Iris pigment epithelial cell (primary cell): ENCODE results near the gene PTPRM.

Experiments
- DNase-seq: peaks from one replicate; pipeline ENCODE4 v3.0.0-alpha.2; 2011; ENCODE audit warnings: low read depth

PTPRM gene

DNA sequence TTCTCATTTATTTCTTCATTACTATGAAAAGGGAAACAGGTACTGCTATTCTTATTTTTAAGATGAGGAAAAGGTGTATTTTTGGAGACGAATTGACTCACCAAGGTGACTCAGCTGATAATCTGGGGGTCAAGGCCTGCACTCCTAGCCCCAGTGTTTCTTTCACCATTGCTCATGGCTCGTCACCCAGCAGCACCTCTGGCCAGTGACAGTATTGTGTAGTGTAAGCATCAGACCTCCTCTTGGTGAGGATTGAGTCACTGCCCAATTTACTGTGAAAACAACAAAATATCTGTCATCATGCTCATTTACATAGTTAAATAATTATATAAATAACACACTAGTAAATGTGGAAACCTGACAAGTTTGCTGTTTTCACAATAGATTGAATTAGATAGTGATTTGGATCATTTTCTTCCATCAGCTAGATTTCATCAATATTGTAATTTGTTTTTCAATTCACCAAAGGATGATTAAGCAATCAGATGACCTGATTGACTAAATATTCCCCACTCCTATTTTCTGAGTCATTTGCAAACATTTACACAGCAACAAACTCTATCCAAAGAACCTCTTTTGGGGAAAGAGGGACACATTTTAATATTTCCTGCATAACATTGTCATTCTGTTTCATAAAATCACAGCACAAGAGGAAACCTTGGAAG lies 549.4 kb downstream of the PTPRM start:
- peak; percentile 84 for DNase-seq

DNA sequence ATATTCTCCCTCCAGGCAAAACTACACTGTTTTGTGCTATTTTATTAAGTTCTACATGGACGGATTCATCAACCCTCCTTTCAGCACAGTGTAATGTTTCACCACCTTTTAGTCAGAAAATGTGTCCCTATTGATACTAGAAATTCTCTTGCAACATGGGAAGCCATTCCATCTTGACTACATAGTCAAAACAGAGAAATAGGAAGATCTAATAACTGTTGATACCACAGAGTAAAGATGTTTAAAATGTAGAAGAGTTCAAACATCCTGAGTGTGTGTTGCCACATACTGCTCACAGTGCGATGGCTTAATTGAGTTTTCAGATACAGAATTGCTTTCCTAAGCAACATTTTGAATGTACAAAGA lies 549.9 kb downstream of the PTPRM start:
- DNase-seq: peak; percentile 63

DNA sequence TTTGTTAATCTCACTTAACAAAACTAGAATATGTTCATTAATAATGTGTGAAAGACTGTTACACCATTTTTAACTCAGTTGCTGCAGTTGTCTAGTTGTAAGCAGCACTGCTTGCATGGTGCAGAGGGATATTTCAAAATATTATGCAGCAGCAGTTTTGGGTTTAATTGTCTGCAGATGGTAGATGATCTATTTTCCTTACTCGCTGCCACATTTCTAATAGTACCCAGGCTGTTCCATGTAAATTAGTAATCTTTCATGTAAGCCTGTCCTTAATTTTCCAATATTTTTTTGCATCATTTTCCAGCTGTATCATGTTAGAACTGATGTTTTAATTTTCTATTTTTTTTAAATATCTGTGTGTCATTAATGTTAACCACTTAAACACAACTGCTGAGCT lies 554.0 kb downstream of the PTPRM start:
- DNase-seq: no peak

DNA sequence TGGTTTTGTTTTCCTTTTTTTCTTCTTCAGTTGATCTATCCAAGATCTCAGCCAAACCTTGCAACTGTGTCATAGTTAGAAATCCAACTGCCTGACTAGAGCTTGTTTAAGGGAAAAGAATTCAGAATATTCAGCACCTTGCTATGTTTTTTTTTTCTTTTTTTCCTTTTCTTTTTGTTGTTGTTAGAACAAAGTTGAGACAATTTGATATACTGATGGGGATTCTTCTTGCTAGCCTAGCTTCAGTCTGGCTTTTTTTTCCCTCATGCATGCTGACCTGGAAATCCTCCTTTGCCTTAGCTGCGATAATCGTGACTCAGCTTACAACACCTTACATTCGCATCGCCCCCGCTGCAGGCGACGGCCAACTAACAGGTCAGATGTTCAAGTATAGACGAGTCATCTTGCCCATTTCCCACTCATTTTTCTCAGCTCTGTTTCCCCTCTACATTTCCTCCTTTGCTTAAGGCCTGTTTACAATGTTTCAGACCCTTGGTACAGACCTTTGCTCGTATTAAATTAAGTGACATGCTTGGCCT lies 554.9 kb downstream of the PTPRM start:
- DNase-seq: peak; percentile 96

DNA sequence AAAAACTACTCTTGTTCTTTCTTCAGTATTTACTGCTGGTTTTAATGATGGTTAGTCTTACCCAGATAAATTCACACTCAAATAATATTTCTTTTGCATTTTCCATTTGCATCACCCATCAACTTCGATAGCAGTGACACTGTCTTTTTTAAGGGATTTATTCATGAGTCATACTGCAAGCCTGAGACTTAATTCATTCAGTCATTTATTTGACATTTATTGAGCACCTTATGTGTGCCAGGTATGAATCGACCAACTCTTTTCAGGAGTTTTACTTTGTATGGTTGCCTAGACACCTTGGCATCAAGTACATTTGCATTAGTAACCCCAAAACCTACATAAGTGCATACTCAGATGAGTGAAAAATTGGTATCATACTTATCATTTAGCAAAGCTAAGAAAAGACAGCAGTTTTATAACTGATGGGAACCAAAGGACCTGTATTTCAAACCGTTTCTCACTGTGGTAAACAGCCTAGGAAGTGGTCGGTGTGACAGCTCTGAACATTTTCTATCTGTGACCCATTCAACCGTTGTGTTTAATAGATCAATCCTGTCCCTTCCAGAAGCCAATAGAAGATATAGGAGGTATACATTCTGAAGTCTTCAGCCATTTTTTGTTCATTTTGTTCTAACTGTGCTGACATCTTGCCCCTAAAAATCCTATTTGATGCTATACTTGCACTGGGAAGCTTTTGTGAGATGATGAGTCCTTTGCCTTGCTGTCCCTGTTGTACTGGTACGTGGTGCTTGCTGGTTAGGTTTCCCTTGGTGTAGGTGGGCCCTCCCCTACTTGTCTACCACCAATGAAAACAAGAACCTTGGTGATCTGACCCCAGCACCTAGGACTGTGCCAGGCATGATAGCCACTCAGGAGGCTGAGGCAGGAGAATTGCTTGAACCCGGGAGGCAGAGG lies 557.4 kb downstream of the PTPRM start:
- DNase-seq: no peak

DNA sequence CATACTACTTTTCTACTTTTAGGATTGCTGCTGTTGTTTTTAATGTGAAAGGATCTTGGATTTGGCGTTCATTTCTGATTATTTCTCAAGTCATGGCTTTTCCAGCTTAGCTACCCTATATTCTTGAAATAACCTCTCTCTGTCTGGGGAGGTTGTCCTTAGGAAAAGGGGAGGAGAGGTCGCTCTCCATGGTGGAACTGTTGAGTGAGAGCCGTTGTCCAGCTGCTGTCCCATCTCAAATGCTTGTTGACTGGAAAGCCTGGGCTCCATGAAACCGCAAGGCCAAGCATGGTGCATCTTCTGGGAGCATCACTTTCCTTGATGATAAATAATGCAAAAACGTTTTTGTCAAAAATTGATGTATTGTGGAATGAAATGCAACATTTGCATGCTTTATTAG lies 563.0 kb downstream of the PTPRM start:
- no peak for DNase-seq

DNA sequence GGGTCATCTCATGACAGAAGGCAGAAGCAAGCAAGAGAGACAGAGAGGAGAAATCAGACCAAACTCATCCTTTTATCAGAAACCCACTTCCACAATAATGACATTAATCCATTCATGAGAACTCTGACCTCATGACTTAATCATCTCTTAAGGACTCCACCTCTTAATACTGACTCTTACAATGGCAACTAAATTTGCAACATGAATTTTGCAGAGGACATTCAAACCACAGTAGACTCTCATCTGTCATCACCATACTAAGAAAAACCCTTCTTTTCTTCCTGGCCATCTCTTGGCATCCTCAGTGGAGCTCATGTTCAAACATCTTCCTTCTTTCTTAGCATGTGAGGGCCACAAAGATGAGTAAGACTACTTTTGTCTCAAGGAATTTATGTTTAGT lies 565.9 kb downstream of the PTPRM start:
- DNase-seq: no peak

DNA sequence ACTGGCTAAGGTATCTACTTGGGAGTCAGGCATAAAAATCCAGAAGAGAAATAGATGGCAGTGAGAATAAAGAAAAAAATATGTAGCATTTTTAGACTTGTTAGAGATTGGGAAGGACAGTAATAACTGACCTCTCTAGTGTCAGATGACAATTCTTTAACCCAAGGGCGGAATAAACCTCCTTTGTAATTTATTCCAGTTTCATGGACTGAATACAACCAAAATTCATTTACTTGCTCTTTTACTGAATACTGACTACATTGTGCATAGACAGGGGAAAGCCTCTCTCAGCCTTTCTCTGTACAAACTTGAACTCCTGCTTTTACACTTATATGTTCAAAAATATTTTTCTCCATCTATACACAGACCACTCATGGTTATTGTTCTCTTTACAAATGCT lies 566.8 kb downstream of the PTPRM start:
- no peak for DNase-seq

DNA sequence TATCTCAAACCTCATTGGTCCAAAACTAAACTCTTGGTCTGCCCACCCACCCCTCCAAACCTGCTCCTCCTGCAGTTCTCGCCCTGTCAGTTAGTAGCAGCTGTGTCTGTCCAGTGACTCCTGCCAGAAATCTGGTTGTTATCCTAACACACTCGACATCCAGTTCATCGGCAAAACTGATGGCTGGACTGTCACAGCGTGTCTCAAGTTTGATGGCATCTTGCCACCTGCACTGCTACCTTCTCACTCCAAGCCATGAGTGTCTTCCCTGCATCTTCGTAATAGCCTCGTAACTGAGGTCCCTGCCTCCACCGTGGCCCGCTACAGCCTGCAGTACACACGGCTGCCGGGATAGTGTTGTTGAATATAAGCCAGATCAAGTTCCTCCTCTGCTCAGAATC lies 572.0 kb downstream of the PTPRM start:
- DNase-seq: peak; percentile 51

DNA sequence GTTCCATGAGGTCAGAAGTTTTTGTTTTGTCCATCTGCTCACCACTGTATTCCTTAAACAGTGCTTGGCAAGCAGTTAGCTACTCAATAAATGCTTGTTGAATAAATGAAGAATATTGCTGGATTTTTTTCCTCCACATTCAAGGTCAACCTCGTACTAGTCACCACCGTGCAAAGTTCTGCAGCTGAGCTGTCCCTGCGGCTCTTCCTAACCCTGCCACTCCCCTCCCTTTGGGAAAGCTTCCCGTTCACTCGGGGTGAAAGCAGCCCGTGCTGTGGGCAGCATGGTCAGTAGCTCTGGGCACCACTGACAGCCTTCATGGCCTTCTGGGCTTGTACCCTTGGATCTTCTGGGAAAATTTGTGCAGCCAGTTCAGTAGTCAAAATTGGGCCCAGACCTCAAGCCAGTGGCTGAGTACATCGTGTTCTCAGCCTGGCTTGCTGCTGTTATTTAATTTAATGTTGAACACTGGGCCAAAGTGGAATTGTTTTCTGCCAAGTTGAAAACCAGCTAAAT lies 572.8 kb downstream of the PTPRM start:
- peak; percentile 67 for DNase-seq

DNA sequence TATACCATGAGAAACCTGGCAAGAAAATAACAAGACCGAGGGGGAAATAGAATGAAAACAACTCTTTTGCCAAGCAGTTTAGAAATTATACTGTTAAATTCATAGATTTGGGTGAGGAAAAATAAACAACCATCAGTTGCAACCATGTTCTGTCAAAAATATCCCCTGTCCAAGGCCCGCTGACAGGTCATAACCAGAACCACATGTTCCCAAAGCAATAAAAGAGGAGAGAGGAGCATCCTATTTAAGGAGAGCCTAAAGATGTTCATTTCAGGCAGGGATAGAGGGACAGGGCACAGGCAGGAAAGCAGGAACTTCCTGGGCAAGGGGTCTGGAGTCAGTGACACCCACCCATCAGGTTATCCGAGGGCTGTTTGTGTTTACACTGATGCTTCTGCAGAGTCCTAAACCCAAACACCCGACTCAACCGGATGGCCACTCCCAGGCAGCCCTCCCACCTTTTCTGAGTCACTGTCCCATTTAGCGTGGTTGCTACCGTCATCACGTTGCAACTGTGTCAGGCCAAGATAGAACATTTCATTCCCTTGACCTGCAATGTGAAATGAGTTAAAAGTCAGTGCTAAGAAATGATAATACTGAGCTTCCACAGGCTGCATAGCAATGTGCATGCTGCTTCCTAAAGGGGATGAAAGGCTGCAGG lies 573.9 kb downstream of the PTPRM start:
- DNase-seq: peak; percentile 93

DNA sequence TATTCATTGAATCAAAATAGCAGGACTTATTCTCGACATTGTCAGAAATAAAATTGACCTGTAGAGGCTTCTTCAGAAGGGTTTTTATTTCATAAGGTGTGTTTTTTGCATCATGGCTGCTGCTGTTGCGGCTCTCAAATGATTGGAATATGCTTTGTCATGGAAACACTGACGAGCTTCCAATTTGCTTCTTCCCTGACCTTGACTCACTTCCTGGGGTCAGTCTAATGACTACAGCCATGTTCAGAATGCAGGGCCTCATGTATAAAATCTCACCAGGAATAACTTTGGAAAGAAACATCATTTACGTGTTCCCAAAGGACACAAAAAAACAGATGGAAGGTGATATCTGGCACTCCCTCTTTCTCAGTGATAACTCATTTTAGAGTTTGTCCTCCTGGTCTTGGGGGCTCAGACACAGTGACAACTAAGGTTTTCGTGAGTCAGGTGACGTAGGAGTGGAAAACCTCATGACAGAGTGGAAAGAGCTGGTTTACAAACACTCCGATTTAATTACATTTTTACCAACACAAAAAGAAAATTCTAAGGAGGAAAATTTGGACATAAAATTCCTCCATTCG lies 575.1 kb downstream of the PTPRM start:
- DNase-seq: peak; percentile 82

DNA sequence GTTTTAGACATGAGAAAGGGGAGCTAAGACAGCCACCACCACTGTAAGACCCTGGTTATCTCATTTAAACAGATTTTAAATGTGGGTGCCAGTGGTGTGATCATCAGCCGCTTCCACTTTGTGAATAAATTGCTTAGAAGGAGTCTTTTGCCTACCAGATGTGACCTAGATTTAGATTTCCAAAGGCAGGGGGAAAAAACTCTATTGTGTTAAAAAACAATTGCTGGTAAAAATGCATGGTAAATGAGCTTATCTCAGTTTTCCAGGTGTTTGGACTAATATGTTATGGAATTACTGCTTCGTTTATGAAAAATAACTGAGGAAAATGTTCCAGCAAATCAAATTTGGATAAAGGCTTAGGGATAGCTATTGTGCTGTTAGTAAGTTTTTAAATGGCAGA lies 575.8 kb downstream of the PTPRM start:
- no peak for DNase-seq

DNA sequence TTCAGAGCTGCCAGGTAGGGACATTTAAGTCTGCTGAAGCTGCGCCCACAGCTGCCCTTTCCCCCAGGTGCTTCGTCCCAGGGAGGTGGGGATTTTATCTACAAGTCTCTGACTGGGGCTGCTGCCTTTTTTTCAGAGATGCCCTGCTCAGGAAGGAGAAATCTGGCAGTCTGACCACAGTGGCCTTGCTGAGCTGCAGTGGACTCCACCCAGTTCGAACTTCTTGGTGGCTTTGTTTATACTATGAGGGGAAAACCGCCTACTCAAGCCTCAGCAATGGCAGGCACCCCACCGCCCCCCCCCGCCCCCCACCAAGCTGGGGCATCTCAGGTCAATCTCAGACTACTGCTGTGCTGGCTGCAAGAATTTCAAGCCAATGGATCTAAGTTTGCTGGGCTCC lies 584.1 kb downstream of the PTPRM start:
- DNase-seq: peak; percentile 74

DNA sequence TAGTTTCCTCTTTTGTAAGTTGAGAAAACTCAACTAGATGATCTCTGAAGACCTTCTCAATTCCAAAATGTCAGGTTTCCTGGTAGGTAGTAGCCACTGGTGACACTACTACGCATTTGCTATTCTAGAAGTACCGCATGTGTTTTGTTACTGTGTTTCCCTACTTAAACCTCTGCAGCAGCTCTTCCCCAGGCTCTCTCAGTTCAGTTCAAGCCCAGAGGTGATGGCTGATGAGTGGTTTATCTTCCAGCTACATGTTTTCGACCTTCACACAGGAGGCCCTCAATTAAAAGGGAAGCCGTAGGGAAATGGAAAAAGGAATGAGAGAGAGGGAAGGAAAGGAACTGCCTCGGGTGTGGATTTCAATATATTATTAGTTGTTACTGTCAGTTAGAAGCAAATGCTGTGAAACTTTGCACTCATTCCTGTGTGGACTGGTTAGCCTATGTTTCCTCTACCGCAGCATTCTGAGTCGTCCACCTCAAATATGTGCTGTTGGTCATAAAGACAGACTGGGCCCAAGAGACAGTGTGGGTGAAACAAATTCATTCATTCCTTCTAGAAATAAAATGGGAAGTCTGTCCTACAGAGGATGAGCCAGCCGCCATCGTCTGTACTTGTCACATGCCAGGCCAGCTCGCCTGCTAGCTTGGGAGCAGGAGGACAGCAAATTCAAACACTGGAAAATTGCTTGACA lies 586.9 kb downstream of the PTPRM start:
- peak; percentile 76 for DNase-seq

DNA sequence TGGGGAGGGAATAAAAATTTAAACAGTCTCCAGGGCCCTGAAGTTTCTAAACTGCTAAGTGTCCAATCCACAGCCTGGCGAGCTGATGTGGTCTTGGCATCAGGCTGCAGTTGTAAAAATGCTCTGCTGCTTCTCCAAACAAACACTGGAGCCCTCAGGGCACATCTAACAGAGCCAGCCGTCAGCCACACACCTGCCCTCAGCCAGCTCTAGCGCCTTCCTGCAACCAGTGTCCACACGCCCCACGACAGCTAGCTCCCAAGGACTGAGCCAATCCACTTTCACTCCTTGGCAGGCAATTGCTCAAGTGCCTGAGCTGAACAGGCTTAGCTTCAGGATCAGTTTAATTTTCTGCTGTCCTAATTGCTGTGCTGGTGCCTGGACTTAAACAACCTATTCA lies 595.7 kb downstream of the PTPRM start:
- no peak for DNase-seq

DNA sequence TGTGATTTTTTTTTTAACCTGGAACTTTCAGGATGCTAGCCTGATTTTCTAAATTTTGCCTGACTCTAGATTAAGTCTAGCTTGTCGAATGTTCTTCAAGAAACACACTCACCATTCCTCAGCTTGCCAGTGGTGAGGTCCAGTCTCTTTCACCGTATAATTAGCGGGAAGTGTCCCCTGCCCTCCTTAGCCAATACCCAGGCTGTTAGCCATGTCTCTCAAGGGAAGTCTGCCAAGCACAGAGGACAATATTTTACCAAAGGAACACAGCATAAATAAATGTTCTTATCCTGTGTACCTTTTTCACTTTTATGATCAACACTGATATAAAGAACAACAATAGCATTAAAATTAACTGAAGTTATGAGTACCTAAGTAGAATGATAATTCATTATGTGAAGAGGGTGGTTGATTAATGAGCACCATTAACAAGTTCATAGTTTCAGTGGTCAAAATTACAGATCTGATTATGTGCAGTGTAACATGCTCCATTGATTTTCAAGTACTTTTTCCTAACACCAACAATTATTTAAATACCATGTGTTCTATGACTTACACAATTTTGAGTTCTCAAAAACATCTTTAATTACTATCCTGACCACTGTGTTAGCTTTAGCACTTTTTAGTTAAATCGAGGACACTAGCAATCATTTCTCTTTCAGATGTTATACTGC lies 596.3 kb downstream of the PTPRM start:
- DNase-seq: no peak

DNA sequence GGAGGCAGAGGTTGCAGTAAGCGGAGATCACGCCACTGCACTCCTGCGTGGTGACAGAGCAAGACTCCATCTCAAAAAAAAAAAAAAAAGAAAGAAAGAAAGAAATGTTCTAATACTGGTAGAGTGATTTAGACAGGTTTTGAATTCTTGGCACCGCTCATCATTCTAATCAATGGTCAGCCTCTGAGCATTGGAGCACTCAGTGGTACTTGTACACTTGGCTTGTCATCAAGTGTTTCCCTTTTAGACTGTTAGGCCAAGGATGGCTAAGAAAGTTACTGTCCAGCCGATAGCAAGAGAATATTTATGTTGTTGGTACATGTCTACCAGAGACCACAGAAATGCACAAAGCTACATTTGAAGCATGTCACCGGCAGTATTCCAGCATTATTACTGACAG lies 598.0 kb downstream of the PTPRM start:
- DNase-seq: no peak

DNA sequence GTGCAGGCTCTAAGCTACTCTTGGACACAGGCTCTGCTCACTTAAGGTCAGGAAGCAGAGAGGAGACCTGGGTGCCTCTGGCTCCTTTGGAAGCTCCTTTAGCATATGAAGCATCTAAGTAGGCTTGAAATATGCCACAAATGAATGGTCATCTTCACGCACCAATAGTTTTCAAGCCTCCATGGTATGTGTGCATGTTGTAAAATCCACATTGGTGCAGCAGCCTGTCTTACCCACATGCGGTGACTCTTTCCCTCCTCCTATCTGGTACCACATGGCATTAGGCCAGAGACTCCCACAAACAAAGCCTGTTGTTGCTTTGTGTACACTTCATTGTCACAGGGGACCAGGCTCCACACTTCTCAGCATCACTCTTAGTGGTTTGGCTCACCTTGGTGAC lies 599.9 kb downstream of the PTPRM start:
- DNase-seq: no peak

DNA sequence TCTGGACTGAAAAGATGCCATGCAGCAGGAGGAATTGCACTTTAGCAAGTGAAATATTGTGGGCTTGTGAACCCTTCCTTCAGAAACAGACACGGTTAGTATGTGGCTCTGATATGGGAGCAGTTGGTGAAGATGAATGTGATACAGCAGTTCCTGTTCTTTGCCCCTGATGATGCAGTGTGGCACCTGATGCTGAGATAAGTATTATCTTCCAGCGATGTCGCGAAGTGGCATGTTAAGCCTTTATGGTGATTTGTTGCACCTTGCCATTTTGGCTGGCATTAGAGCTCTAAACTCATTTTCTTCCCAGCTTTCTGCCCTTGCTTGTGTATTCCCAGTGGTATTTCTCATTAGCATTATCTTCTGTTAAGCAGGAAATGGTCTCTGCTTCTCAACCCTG lies 600.6 kb downstream of the PTPRM start:
- DNase-seq: no peak

DNA sequence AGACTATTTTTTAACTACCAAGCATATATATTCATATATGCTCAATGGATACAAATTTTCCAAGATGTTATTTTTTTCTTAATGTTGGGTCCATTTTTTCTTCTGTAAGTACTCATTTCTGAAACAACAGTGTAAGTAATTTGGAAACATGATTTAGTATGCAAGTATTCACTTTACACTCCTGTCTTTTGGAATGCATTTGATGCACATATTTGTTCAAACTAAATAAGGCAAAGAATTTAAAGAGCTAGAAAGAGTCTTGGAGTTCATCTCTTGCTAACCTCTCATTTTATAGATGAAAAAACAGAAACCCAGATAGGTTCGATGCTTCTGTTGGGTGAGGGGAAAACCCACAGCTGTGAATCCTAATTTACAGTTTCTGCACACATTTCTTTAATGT lies 602.6 kb downstream of the PTPRM start:
- no peak for DNase-seq
